Activated CD8-positive, alpha-beta T cell treated with anti-CD3 and anti-CD28 coated beads, Interleukin-2, amount 10 ng/mL, durations not matched to agents 7 days and 5 days (primary cell): ENCODE results near the gene PEX1. TPM values are rescaled to one million over a fixed set of nuclear protein-coding genes. Genes with fewer than 3 reads are reported as not detected.

Source experiments
- ATAC-seq: fragments of 150-1000 bp; cut with Tn5 transposase; one replicate; pipeline ENCODE4 v1.10.0; 2021; ENCODE audit warnings: moderate library complexity
- CTCF ChIA-PET: fragments of 350-600 bp; sonication (Branson Sonifier 250); formaldehyde crosslinking; loops from one replicate; lab custom pipeline; 2021; ENCODE audit warnings: antibody characterized with exemption; lab: Charles Lee
- POLR2A ChIA-PET: fragments of 350-600 bp; sonication (Branson Sonifier 250); formaldehyde crosslinking; loops from one replicate; lab custom pipeline; 2021; ENCODE audit warnings: antibody characterized with exemption; lab: Charles Lee
- DNase-seq: peaks from one replicate; pipeline ENCODE4 v3.0.0-alpha.2; 2020
- H3K27ac Mint-ChIP-seq: one replicate; pipeline ENCODE4 v1.8.0; 2021; ENCODE audit warnings: mild to moderate bottlenecking, mixed read lengths
- H3K27me3 Mint-ChIP-seq: one replicate; pipeline ENCODE4 v1.8.0; 2021; ENCODE audit warnings: low read depth, mixed read lengths
- H3K36me3 Mint-ChIP-seq: one replicate; pipeline ENCODE4 v1.8.0; 2021; ENCODE audit warnings: low read depth, mixed read lengths
- H3K4me1 Mint-ChIP-seq: one replicate; pipeline ENCODE4 v1.8.0; 2021; ENCODE audit warnings: low read depth, mixed read lengths
- H3K4me3 Mint-ChIP-seq: one replicate; pipeline ENCODE4 v1.8.0; 2021; ENCODE audit warnings: mild to moderate bottlenecking, mixed read lengths
- H3K9me3 Mint-ChIP-seq: one replicate; pipeline ENCODE4 v1.8.0; 2022; ENCODE audit warnings: mixed read lengths; ENCODE audit not compliant: insufficient read depth
- total RNA-seq, 2 experiments: library from RNA; stranded (reverse); gene quantifications; one replicate each; pipeline ENCODE4 v1.2.3, GENCODE V29; 2021

The PEX1 gene
- 10 to 100 TPM; 13.6 to 16.8 TPM for total RNA-seq

- peak within 1 kb of the TSS; percentile 99 for H3K27ac Mint-ChIP-seq
- ATAC-seq, result peak; percentile 94
- peaks cover 25% of the 10 kb centered on the region for H3K36me3 Mint-ChIP-seq
- H3K4me1 Mint-ChIP-seq, result peaks cover 29% of the 10 kb centered on the region
- peak within 1 kb of the TSS; percentile 93 for H3K4me3 Mint-ChIP-seq
- no peaks in the 10 kb centered on the region for H3K27me3 Mint-ChIP-seq
- POLR2A ChIA-PET, result interaction anchor here (0.5 to 2.6 kb wide), 20 partner anchors 9 to 588 kb away, joined by 3 to 15 read pairs (median 4); partner anchors contain the start of genes AKAP9, FAM133B and GATAD1
- CTCF ChIA-PET, result interaction anchor here (0.7 to 3.2 kb wide), 28 partner anchors 10 to 713 kb away, joined by 3 to 16 read pairs (median 4); partner anchors contain the start of genes FAM133B, GATAD1 and SAMD9
- DNase-seq, result peak; percentile 97
- no peaks in the 10 kb centered on the region for H3K9me3 Mint-ChIP-seq
Observed at GRCh38 chr7:92528188-92528957, at the start of gene PEX1, which contains the start of gene RBM48. Gene PEX1, minus strand, starts transcription at chr7:92528520. Its CDS starts 85 bp downstream, at chr7:92528435. Gene RBM48, plus strand, starts transcription at chr7:92528795. Its CDS starts 19 bp downstream, at chr7:92528814.

- Mint-ChIP-seq H3K9me3 (no peaks in the 10 kb centered on the region), H3K4me1 (peaks cover 3% of the 10 kb centered on the region), H3K36me3 (peaks cover 46% of the 10 kb centered on the region), H3K4me3 (no peak overlapping the region), H3K27me3 (no peaks in the 10 kb centered on the region), H3K27ac (peak overlapping the region; percentile 44)
- CTCF ChIA-PET, result interaction anchor here (0.9 to 1.0 kb wide), 2 partner anchors 14 to 16 kb away, joined by 3 read pairs; partner anchors contain the start of gene FAM133B
- ATAC-seq, result no peak
- POLR2A ChIA-PET, result interaction anchor here (0.9 kb wide), 1 partner anchor 14 kb away, joined by 3 read pairs; the partner anchor contains the start of gene FAM133B
- DNase-seq, result no peak
Observed at GRCh38 chr7:92576296-92576695, 48.0 kb upstream of the PEX1 start.

GRCh38 chr7:92569137-92569536 is 40.8 kb upstream of the PEX1 start:
- Mint-ChIP-seq H3K27me3 (no peaks in the 10 kb centered on the region), H3K4me1 (peaks cover under 1% of the 10 kb centered on the region), H3K9me3 (no peaks in the 10 kb centered on the region), H3K4me3 (no peak overlapping the region), H3K27ac (no peak overlapping the region), H3K36me3 (peaks cover 41% of the 10 kb centered on the region)
- POLR2A ChIA-PET, result interaction anchor here (2.1 kb wide), 1 partner anchor 40 kb away, joined by 7 read pairs; the partner anchor contains the start of gene RBM48
- ATAC-seq (no peak), DNase-seq (no peak)
- CTCF ChIA-PET, result no interaction called here

- no peaks in the 10 kb centered on the region for H3K9me3 Mint-ChIP-seq
- no peaks in the 10 kb centered on the region for H3K4me1 Mint-ChIP-seq
- no peak overlapping the region for H3K27ac Mint-ChIP-seq
- H3K27me3 Mint-ChIP-seq, result no peaks in the 10 kb centered on the region
- DNase-seq (no peak), ATAC-seq (no peak)
- ChIA-PET CTCF (interaction anchor here (1.1 to 1.4 kb wide), 3 partner anchors 10 to 43 kb away, joined by 3 to 5 read pairs (median 4); partner anchors contain the start of gene RBM48), POLR2A (interaction anchor here (0.6 to 2.1 kb wide), 3 partner anchors 23 to 39 kb away, joined by 3 to 7 read pairs (median 3); partner anchors contain the start of genes FAM133B and RBM48)
- peaks cover 48% of the 10 kb centered on the region for H3K36me3 Mint-ChIP-seq
- no peak overlapping the region for H3K4me3 Mint-ChIP-seq
Observed at GRCh38 chr7:92567460-92567859, 39.1 kb upstream of the PEX1 start.

- CTCF ChIA-PET, result interaction anchor here (0.6 to 1.7 kb wide), 4 partner anchors 14 to 462 kb away, joined by 3 to 8 read pairs (median 4); partner anchors contain the start of genes PEX1 and RBM48
- peaks cover 44% of the 10 kb centered on the region for H3K36me3 Mint-ChIP-seq
Observed at GRCh38 chr7:92563345-92563744, 35.0 kb upstream of the PEX1 start.

GRCh38 chr7:92560602-92561001 is 32.3 kb upstream of the PEX1 start:
- no peak for ATAC-seq
- Mint-ChIP-seq H3K9me3 (no peaks in the 10 kb centered on the region), H3K36me3 (peaks cover 38% of the 10 kb centered on the region), H3K27ac (no peak overlapping the region), H3K4me3 (no peak overlapping the region), H3K27me3 (no peaks in the 10 kb centered on the region), H3K4me1 (no peaks in the 10 kb centered on the region)
- CTCF ChIA-PET, result interaction anchor here (0.7 kb wide), 1 partner anchor 16 kb away, joined by 3 read pairs; no protein-coding TSS in a partner anchor
- no peak for DNase-seq
- POLR2A ChIA-PET, result no interaction called here

More at GRCh38 chr7:92563345-92563744, 35.0 kb upstream of the PEX1 start:
- POLR2A ChIA-PET, result interaction anchor here (0.7 kb wide), 1 partner anchor 35 kb away, joined by 3 read pairs; the partner anchor contains the start of genes PEX1 and RBM48
- no peak for ATAC-seq
- Mint-ChIP-seq H3K27ac (no peak overlapping the region), H3K4me3 (no peak overlapping the region), H3K27me3 (no peaks in the 10 kb centered on the region), H3K4me1 (no peaks in the 10 kb centered on the region), H3K9me3 (no peaks in the 10 kb centered on the region)
- DNase-seq, result no peak

- H3K9me3 Mint-ChIP-seq, result no peaks in the 10 kb centered on the region
- peaks cover 18% of the 10 kb centered on the region for H3K36me3 Mint-ChIP-seq
- H3K4me3 Mint-ChIP-seq, result no peak overlapping the region
- H3K27ac Mint-ChIP-seq, result no peak overlapping the region
- no peaks in the 10 kb centered on the region for H3K4me1 Mint-ChIP-seq
- peaks cover 6% of the 10 kb centered on the region for H3K27me3 Mint-ChIP-seq
- DNase-seq (no peak), ATAC-seq (no peak)
- ChIA-PET POLR2A (interaction anchor here (1.0 kb wide), 1 partner anchor 30 kb away, joined by 3 read pairs; no protein-coding TSS in a partner anchor), CTCF (interaction anchor here (0.6 to 1.4 kb wide), 3 partner anchors 7 to 157 kb away, joined by 3 to 4 read pairs (median 3); no protein-coding TSS in a partner anchor)
Observed at GRCh38 chr7:92557808-92558362, 29.6 kb upstream of the PEX1 start.

- H3K36me3 Mint-ChIP-seq, result peaks cover 16% of the 10 kb centered on the region
- DNase-seq, result no peak
- no peaks in the 10 kb centered on the region for H3K4me1 Mint-ChIP-seq
- no peak overlapping the region for H3K4me3 Mint-ChIP-seq
- H3K9me3 Mint-ChIP-seq, result no peaks in the 10 kb centered on the region
- ChIA-PET POLR2A (interaction anchor here (1.0 kb wide), 1 partner anchor 30 kb away, joined by 3 read pairs; no protein-coding TSS in a partner anchor), CTCF (interaction anchor here (0.6 to 1.1 kb wide), 2 partner anchors 11 to 158 kb away, joined by 3 to 4 read pairs; no protein-coding TSS in a partner anchor)
- H3K27me3 Mint-ChIP-seq, result peaks cover 6% of the 10 kb centered on the region
- ATAC-seq, result no peak
- H3K27ac Mint-ChIP-seq, result no peak overlapping the region
Observed at GRCh38 chr7:92557249-92557648, 28.9 kb upstream of the PEX1 start.

GRCh38 chr7:92550194-92550593 is 21.9 kb upstream of the PEX1 start:
- Mint-ChIP-seq H3K27me3 (peaks cover 6% of the 10 kb centered on the region), H3K36me3 (no peaks in the 10 kb centered on the region), H3K27ac (no peak overlapping the region), H3K4me1 (no peaks in the 10 kb centered on the region), H3K9me3 (no peaks in the 10 kb centered on the region), H3K4me3 (no peak overlapping the region)
- DNase-seq (no peak), ATAC-seq (no peak)
- CTCF ChIA-PET, result interaction anchor here (0.7 to 1.3 kb wide), 2 partner anchors 9 to 14 kb away, joined by 3 to 4 read pairs; no protein-coding TSS in a partner anchor
- POLR2A ChIA-PET, result no interaction called here

- POLR2A ChIA-PET, result no interaction called here
- Mint-ChIP-seq H3K36me3 (no peaks in the 10 kb centered on the region), H3K9me3 (peaks cover 3% of the 10 kb centered on the region), H3K27me3 (no peaks in the 10 kb centered on the region), H3K4me3 (no peak overlapping the region), H3K4me1 (no peaks in the 10 kb centered on the region), H3K27ac (no peak overlapping the region)
- DNase-seq (no peak), ATAC-seq (no peak)
- CTCF ChIA-PET, result no interaction called here
Observed at GRCh38 chr7:92547579-92547978, 19.3 kb upstream of the PEX1 start.

GRCh38 chr7:92546856-92547497 is 18.7 kb upstream of the PEX1 start:
- no peak overlapping the region for H3K4me3 Mint-ChIP-seq
- peaks cover 3% of the 10 kb centered on the region for H3K9me3 Mint-ChIP-seq
- ChIA-PET POLR2A (no interaction called here), CTCF (no interaction called here)
- H3K36me3 Mint-ChIP-seq, result no peaks in the 10 kb centered on the region
- no peak for DNase-seq
- no peaks in the 10 kb centered on the region for H3K4me1 Mint-ChIP-seq
- no peak overlapping the region for H3K27ac Mint-ChIP-seq
- no peaks in the 10 kb centered on the region for H3K27me3 Mint-ChIP-seq
- no peak for ATAC-seq
